Liver (tissue), 9 donors: ENCODE results near the gene CAPG. TPM values are rescaled to one million over a fixed set of nuclear protein-coding genes. Genes with fewer than 3 reads are reported as not detected.
"Not testable (repeated sequence)": the region's sequence is repeated elsewhere in the genome, so short reads cannot be mapped to it uniquely, and the experiment has no call there.

Experiments used
- DNase-seq: peaks from one replicate; pipeline ENCODE4 v3.0.0-alpha.2; 2017; ENCODE audit warnings: low spot score
- H3K27ac ChIP-seq, 2 donors: one replicate each; pipeline ENCODE4 v1.7.0; 2013; ENCODE audit warnings: inconsistent platforms in 2 of 2, low read length in 2 of 2, control low read depth in 1 of 2, low read depth in 1 of 2, mild to moderate bottlenecking in 1 of 2
- H3K27me3 ChIP-seq, 4 donors: one replicate each; pipeline versions ENCODE4 v1.6.1 to v1.7.0; 2013; ENCODE audit warnings: low read length in 3 of 4, inconsistent platforms in 1 of 4, mild to moderate bottlenecking in 1 of 4, moderate library complexity in 1 of 4; ENCODE audit not compliant: control insufficient read depth in 4 of 4, insufficient read depth in 4 of 4
- H3K36me3 ChIP-seq, 4 donors: one replicate each; pipeline versions ENCODE4 v1.6.1 to v1.7.0; 2013; ENCODE audit warnings: low read length in 3 of 4, mild to moderate bottlenecking in 3 of 4, low read depth in 1 of 4, moderate library complexity in 1 of 4; ENCODE audit not compliant: control insufficient read depth in 4 of 4, insufficient read depth in 3 of 4
- H3K4me1 ChIP-seq, 4 donors: one replicate each; pipeline versions ENCODE4 v1.6.1 to v1.7.0; 2013; ENCODE audit warnings: low read length in 3 of 4, mild to moderate bottlenecking in 3 of 4, moderate library complexity in 1 of 4; ENCODE audit not compliant: control insufficient read depth in 4 of 4, insufficient read depth in 4 of 4
- H3K4me3 ChIP-seq, 3 donors: one replicate each; pipeline versions ENCODE4 v1.6.1 to v1.7.0; 2013; ENCODE audit warnings: low read length in 3 of 3, control low read depth in 1 of 3, low read depth in 1 of 3, mild to moderate bottlenecking in 1 of 3
- H3K9ac ChIP-seq, 2 donors: one replicate each; pipeline ENCODE4 v1.7.0; 2013; ENCODE audit warnings: low read length in 2 of 2, mild to moderate bottlenecking in 2 of 2, moderate library complexity in 2 of 2, control low read depth in 1 of 2, low read depth in 1 of 2
- H3K9me3 ChIP-seq, 4 donors: one replicate each; pipeline versions ENCODE4 v1.6.1 to v1.7.0; 2013; ENCODE audit warnings: low read length in 3 of 4; ENCODE audit not compliant: control insufficient read depth in 4 of 4
- ATF3 ChIP-seq: IDR thresholded peaks from 2 replicates; pipeline ENCODE4 v1.6.1; 2016; ENCODE audit warnings: antibody characterized with exemption
- EGR1 ChIP-seq, 2 donors: IDR thresholded peaks; 2 replicates each; pipeline ENCODE4 v1.6.1; 2016 to 2018; ENCODE audit warnings: antibody characterized with exemption in 2 of 2, low read depth in 2 of 2
- FOXA1 ChIP-seq: IDR thresholded peaks from 2 replicates; pipeline ENCODE4 v1.6.1; 2016; ENCODE audit warnings: antibody characterized with exemption
- FOXA2 ChIP-seq: IDR thresholded peaks from 2 replicates; pipeline ENCODE4 v1.6.1; 2016; ENCODE audit warnings: antibody characterized with exemption
- GABPA ChIP-seq, 2 donors: IDR thresholded peaks in 1 of 2; conservative IDR thresholded peaks in 1 of 2; 2 replicates each; pipeline ENCODE4 v1.6.1; 2016; ENCODE audit warnings: antibody characterized with exemption in 2 of 2, mild to moderate bottlenecking in 1 of 2, moderate library complexity in 1 of 2
- HNF4A ChIP-seq, 2 donors: conservative IDR thresholded peaks; 2 replicates each; pipeline ENCODE4 v1.6.1; 2016; ENCODE audit warnings: antibody characterized with exemption in 2 of 2, mild to moderate bottlenecking in 2 of 2
- HNF4G ChIP-seq: IDR thresholded peaks from 2 replicates; pipeline ENCODE4 v1.6.1; 2016; ENCODE audit warnings: antibody characterized with exemption
- JUND ChIP-seq, 2 donors: IDR thresholded peaks; 2 replicates each; pipeline ENCODE4 v1.6.1; 2016; ENCODE audit warnings: antibody characterized with exemption in 2 of 2
- NR2F2 ChIP-seq: IDR thresholded peaks from 2 replicates; pipeline ENCODE4 v1.6.1; 2016; ENCODE audit warnings: antibody characterized with exemption
- RAD21 ChIP-seq, 2 donors: IDR thresholded peaks; 2 replicates each; pipeline ENCODE4 v1.6.1; 2016; ENCODE audit warnings: antibody characterized with exemption in 2 of 2, mild to moderate bottlenecking in 2 of 2
- RXRA ChIP-seq, 2 donors: IDR thresholded peaks; 2 replicates each; pipeline ENCODE4 v1.6.1; 2017 to 2018; ENCODE audit warnings: antibody characterized with exemption in 2 of 2, mild to moderate bottlenecking in 1 of 2
- SP1 ChIP-seq: IDR thresholded peaks from 2 replicates; pipeline ENCODE4 v1.6.1; 2018; ENCODE audit warnings: antibody characterized with exemption, mild to moderate bottlenecking
- TAF1 ChIP-seq: conservative IDR thresholded peaks from 2 replicates; pipeline ENCODE4 v1.6.1; 2016; ENCODE audit warnings: antibody characterized with exemption, mild to moderate bottlenecking
- WGBS: extraction: QIAGEN DNeasy Blood & Tissue Kit; methylation state at CpG from one replicate; pipeline ENCODE4 v1.1.7; 2013; 5-methylcytosine and 5-hydroxymethylcytosine counted together
- polyA plus RNA-seq, 2 donors: library from polyadenylated mRNA; stranded (reverse) in 1 of 2; unstranded in 1 of 2; fragments of 200-250 nt in 1 of 2; fragments of >200 nt in 1 of 2; fragmentation: Nextera tagmentation in 1 of 2; extraction: Ambion mirVana in 1 of 2; gene quantifications; one replicate each; pipeline versions ENCODE4 v1.2.1 to v1.2.3, GENCODE V29; 2013 to 2015
- total RNA-seq, 2 donors: library from RNA; depleted of rRNA; stranded (reverse); fragments of >200 nt; gene quantifications; one replicate each; pipeline ENCODE4 v1.2.3, GENCODE V29; 2014
- TF ChIP-seq, protein P1 (sequence below): IDR thresholded peaks from 2 replicates; pipeline ENCODE4 v1.6.1; 2016; ENCODE audit warnings: antibody characterized with exemption
- TF ChIP-seq, protein P2 (sequence below): IDR thresholded peaks from 2 replicates; pipeline ENCODE4 v1.6.1; 2016; ENCODE audit warnings: antibody characterized with exemption, mild to moderate bottlenecking
- TF ChIP-seq, protein P3 (sequence below): IDR thresholded peaks from 2 replicates; pipeline ENCODE4 v1.6.1; 2016; ENCODE audit warnings: antibody characterized with exemption
- donor health status: healthy.
- donor health status: healthy.
- donor health status: healthy.
- donor health status: healthy.
- donor health status: healthy.

CAPG gene
- total and polyA plus RNA-seq, 4 donors, result 2.7 to 19.3 (median 5.2) TPM

- 96% methylated on average over 4 of the region's 4 CpGs for WGBS
- Histone ChIP-seq H3K9me3 (no peaks in the 10 kb centered on the region), H3K9ac (no peak overlapping the region), H3K27me3 (no peaks in the 10 kb centered on the region), H3K4me3 (no peak overlapping the region), H3K27ac (no peak overlapping the region), H3K36me3 (peaks cover 5 to 26% (median 8%) of the 10 kb centered on the region in 4 donors), H3K4me1 (no peaks in the 10 kb centered on the region)
- no peak for DNase-seq
- TF ChIP-seq GABPA (IDR thresholded peaks at IDR 0.05 in 1 of 2, conservative IDR thresholded peaks at IDR 0.05 in 1 of 2) (no peak), RAD21 (IDR thresholded peaks at IDR 0.05) (no peak), FOXA2 (no peak), NR2F2 (no peak), ATF3 (no peak), SP1 (no peak), HNF4A (conservative IDR thresholded peaks at IDR 0.05) (no peak), RXRA (IDR thresholded peaks at IDR 0.05) (no peak), TAF1 (no peak), JUND (IDR thresholded peaks at IDR 0.05) (no peak), FOXA1 (no peak), EGR1 (IDR thresholded peaks at IDR 0.05; ENCODE audit: low read depth in 2 of 2) (no peak), HNF4G (no peak)
- TF ChIP-seq, protein P1, sequence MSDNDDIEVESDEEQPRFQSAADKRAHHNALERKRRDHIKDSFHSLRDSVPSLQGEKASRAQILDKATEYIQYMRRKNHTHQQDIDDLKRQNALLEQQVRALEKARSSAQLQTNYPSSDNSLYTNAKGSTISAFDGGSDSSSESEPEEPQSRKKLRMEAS, result no peak
- TF ChIP-seq, protein P2, sequence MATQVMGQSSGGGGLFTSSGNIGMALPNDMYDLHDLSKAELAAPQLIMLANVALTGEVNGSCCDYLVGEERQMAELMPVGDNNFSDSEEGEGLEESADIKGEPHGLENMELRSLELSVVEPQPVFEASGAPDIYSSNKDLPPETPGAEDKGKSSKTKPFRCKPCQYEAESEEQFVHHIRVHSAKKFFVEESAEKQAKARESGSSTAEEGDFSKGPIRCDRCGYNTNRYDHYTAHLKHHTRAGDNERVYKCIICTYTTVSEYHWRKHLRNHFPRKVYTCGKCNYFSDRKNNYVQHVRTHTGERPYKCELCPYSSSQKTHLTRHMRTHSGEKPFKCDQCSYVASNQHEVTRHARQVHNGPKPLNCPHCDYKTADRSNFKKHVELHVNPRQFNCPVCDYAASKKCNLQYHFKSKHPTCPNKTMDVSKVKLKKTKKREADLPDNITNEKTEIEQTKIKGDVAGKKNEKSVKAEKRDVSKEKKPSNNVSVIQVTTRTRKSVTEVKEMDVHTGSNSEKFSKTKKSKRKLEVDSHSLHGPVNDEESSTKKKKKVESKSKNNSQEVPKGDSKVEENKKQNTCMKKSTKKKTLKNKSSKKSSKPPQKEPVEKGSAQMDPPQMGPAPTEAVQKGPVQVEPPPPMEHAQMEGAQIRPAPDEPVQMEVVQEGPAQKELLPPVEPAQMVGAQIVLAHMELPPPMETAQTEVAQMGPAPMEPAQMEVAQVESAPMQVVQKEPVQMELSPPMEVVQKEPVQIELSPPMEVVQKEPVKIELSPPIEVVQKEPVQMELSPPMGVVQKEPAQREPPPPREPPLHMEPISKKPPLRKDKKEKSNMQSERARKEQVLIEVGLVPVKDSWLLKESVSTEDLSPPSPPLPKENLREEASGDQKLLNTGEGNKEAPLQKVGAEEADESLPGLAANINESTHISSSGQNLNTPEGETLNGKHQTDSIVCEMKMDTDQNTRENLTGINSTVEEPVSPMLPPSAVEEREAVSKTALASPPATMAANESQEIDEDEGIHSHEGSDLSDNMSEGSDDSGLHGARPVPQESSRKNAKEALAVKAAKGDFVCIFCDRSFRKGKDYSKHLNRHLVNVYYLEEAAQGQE, result no peak
- TF ChIP-seq, protein P3, sequence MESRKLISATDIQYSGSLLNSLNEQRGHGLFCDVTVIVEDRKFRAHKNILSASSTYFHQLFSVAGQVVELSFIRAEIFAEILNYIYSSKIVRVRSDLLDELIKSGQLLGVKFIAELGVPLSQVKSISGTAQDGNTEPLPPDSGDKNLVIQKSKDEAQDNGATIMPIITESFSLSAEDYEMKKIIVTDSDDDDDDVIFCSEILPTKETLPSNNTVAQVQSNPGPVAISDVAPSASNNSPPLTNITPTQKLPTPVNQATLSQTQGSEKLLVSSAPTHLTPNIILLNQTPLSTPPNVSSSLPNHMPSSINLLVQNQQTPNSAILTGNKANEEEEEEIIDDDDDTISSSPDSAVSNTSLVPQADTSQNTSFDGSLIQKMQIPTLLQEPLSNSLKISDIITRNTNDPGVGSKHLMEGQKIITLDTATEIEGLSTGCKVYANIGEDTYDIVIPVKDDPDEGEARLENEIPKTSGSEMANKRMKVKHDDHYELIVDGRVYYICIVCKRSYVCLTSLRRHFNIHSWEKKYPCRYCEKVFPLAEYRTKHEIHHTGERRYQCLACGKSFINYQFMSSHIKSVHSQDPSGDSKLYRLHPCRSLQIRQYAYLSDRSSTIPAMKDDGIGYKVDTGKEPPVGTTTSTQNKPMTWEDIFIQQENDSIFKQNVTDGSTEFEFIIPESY, result no peak
These were observed 26.3 kb downstream of the CAPG start for GRCh38 chr2:85383850-85384249.

- 92% methylated on average over 5 of the region's 5 CpGs for WGBS
- H3K4me1 ChIP-seq, H3K27ac ChIP-seq, DNase-seq, H3K4me3 ChIP-seq, H3K27me3 ChIP-seq, H3K9me3 ChIP-seq, H3K9ac ChIP-seq: not testable (repeated sequence)
- H3K36me3 ChIP-seq, result peaks cover 5 to 24% (median 9%) of the 10 kb centered on the region in 4 donors
These were observed 27.0 kb downstream of the CAPG start for GRCh38 chr2:85383151-85383550.
